ENCODE measurements around the gene SPTLC3.

Gene SPTLC3

DNA sequence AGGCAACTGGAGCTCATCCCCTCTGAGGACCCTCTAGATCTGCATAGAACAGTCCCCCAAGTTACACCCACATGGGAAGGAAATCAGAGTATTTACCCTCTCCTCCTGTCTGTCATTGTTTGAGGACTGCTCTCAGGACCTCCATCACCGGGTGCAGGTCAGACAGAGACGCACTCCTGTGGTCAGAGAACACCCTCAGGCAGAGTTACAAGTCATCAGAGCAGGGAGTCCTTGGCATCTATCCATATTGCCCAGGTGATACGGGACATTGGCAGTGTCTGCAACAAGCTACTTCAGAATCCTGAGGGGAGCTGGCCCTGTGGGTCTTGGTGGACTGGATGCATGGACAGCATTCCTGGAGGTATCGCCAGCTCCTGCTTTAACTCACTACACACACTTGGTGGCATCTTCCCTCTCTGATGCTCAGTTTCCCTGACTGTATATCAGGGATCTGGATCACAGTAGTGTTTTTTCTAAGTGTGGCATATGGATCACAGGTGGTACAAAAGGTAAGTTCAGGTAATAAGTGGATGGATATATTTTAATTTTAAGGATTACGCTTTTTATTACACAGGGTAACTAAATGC, 197.2 kb downstream of the SPTLC3 start:
- H3K9ac ChIP-seq (ENCODE audit: low read length) = no peak overlapping the region
- H3K4me1 ChIP-seq (ENCODE audit: control insufficient read depth, insufficient read depth, low read length) = no peaks in the 10 kb centered on the region
- DNase-seq (ENCODE audit: low read depth) = no peak
- H3K27me3 ChIP-seq (replicated peaks; ENCODE audit: control insufficient read depth, insufficient read depth, low read length) = peaks cover 3% of the 10 kb centered on the region
- no peak overlapping the region for H3K4me3 ChIP-seq (ENCODE audit: low read length)
- H3K9me3 ChIP-seq (ENCODE audit: control insufficient read depth, low read length) = no peaks in the 10 kb centered on the region
- H3K36me3 ChIP-seq (ENCODE audit: control insufficient read depth, insufficient read depth, low read length, severe bottlenecking) = no peaks in the 10 kb centered on the region

- no peaks in the 10 kb centered on the region for H3K36me3 ChIP-seq (ENCODE audit: control insufficient read depth, insufficient read depth, low read length, severe bottlenecking)
- H3K27me3 ChIP-seq (replicated peaks; ENCODE audit: control insufficient read depth, insufficient read depth, low read length) = peaks cover 3% of the 10 kb centered on the region
Measured at GRCh38 chr20:13207016-13207415, 198.2 kb downstream of the SPTLC3 start.

GRCh38 chr20:13211956-13212618, 203.3 kb downstream of the SPTLC3 start:
- Histone ChIP-seq H3K36me3 (ENCODE audit: control insufficient read depth, insufficient read depth, low read length, severe bottlenecking) (no peaks in the 10 kb centered on the region), H3K4me3 (ENCODE audit: low read length) (no peak overlapping the region), H3K9ac (ENCODE audit: low read length) (no peak overlapping the region), H3K27me3 (replicated peaks; ENCODE audit: control insufficient read depth, insufficient read depth, low read length) (no peaks in the 10 kb centered on the region), H3K4me1 (ENCODE audit: control insufficient read depth, insufficient read depth, low read length) (peaks cover 37% of the 10 kb centered on the region), H3K9me3 (ENCODE audit: control insufficient read depth, low read length) (no peaks in the 10 kb centered on the region)
- DNase-seq (ENCODE audit: low read depth) = no peak

More at GRCh38 chr20:13207016-13207415, 198.2 kb downstream of the SPTLC3 start:
- H3K9ac ChIP-seq (ENCODE audit: low read length) = no peak overlapping the region
- no peaks in the 10 kb centered on the region for H3K4me1 ChIP-seq (ENCODE audit: control insufficient read depth, insufficient read depth, low read length)
- no peaks in the 10 kb centered on the region for H3K9me3 ChIP-seq (ENCODE audit: control insufficient read depth, low read length)
- no peak for DNase-seq (ENCODE audit: low read depth)
- H3K4me3 ChIP-seq (ENCODE audit: low read length) = no peak overlapping the region

GRCh38 chr20:13212750-13213149, 204.0 kb downstream of the SPTLC3 start:
- no peaks in the 10 kb centered on the region for H3K27me3 ChIP-seq (replicated peaks; ENCODE audit: control insufficient read depth, insufficient read depth, low read length)
- no peak overlapping the region for H3K4me3 ChIP-seq (ENCODE audit: low read length)
- H3K9me3 ChIP-seq (ENCODE audit: control insufficient read depth, low read length) = no peaks in the 10 kb centered on the region
- peaks cover 37% of the 10 kb centered on the region for H3K4me1 ChIP-seq (ENCODE audit: control insufficient read depth, insufficient read depth, low read length)
- no peaks in the 10 kb centered on the region for H3K36me3 ChIP-seq (ENCODE audit: control insufficient read depth, insufficient read depth, low read length, severe bottlenecking)
- H3K9ac ChIP-seq (ENCODE audit: low read length) = no peak overlapping the region
- peak; percentile 48 for DNase-seq (ENCODE audit: low read depth)

DNA sequence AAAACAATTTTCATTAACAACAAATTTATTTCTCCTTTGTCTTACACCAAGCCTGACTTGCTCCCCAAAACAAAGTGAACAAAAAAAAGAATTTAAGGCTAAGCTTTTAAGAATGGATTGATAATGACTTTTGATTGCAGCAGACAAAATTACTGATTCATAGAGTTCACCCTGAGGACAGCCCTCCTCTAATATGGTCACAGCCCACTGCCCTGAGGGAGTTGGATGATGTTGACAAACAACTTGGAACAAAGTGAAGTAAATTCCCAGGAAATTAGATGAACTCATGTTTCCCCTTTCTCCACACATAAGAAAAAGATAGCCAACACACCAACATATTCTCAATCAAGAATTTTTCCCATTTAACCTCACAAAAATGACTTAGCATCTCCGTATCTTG, 204.6 kb downstream of the SPTLC3 start:
- H3K27me3 ChIP-seq (replicated peaks; ENCODE audit: control insufficient read depth, insufficient read depth, low read length) = no peaks in the 10 kb centered on the region

DNA sequence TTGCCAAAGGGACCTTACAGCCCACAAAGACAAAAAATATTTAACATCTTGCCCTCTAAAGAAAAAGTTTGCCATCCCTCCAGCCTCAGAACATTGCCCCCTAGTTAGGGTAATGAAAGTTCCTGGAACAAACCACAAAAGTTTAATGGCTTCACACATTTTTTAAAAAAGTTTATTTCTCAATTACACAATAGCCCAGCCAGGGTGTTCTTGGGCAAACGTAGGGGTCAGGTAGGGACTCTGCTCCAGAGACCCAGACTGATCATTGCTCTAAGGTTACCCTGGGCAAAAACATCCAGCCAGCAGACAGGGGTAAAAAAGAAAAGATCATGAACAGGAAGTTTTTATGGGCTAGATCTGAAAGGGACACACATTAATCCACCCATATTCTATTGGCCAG, 207.8 kb downstream of the SPTLC3 start:
- peaks cover 48% of the 10 kb centered on the region for H3K4me1 ChIP-seq (ENCODE audit: control insufficient read depth, insufficient read depth, low read length)
- no peaks in the 10 kb centered on the region for H3K36me3 ChIP-seq (ENCODE audit: control insufficient read depth, insufficient read depth, low read length, severe bottlenecking)
- H3K9me3 ChIP-seq (ENCODE audit: control insufficient read depth, low read length) = no peaks in the 10 kb centered on the region
- no peak overlapping the region for H3K4me3 ChIP-seq (ENCODE audit: low read length)
- no peak for DNase-seq (ENCODE audit: low read depth)
- no peaks in the 10 kb centered on the region for H3K27me3 ChIP-seq (replicated peaks; ENCODE audit: control insufficient read depth, insufficient read depth, low read length)
- H3K9ac ChIP-seq (ENCODE audit: low read length) = no peak overlapping the region

More for the DNA sequence above, 204.6 kb downstream of the SPTLC3 start:
- DNase-seq (ENCODE audit: low read depth) = no peak
- Histone ChIP-seq H3K9ac (ENCODE audit: low read length) (no peak overlapping the region), H3K36me3 (ENCODE audit: control insufficient read depth, insufficient read depth, low read length, severe bottlenecking) (no peaks in the 10 kb centered on the region), H3K4me3 (ENCODE audit: low read length) (no peak overlapping the region), H3K9me3 (ENCODE audit: control insufficient read depth, low read length) (no peaks in the 10 kb centered on the region), H3K4me1 (ENCODE audit: control insufficient read depth, insufficient read depth, low read length) (peaks cover 37% of the 10 kb centered on the region)

Data from adipocyte (in vitro differentiated cells).